Bronchial epithelial cell (primary cell): ENCODE data around the gene CHIA. TPM values are rescaled to one million over a fixed set of nuclear protein-coding genes. Genes with fewer than 3 reads are reported as not detected.

Source experiments
- DNase-seq: peaks from one replicate; pipeline ENCODE4 v3.0.0-alpha.2; 2010; ENCODE audit warnings: low read depth
- FAIRE-seq: peaks from 2 replicates; lab custom pipeline; 2011; peaks lifted over from hg19 to GRCh38; lab: Jason Lieb, UNC
- H3K27me3 ChIP-seq: 2 replicates; pipeline ENCODE4 v1.5.1; 2011; ENCODE audit warnings: low read length; ENCODE audit not compliant: control insufficient read depth, insufficient read depth
- H3K36me3 ChIP-seq: 2 replicates; pipeline ENCODE4 v1.5.1; 2011; ENCODE audit warnings: low read length; ENCODE audit not compliant: control insufficient read depth, insufficient read depth
- H3K4me3 ChIP-seq: 2 replicates; pipeline ENCODE4 v1.5.1; 2011; ENCODE audit warnings: mild to moderate bottlenecking, low read depth, low read length, control low read depth
- CTCF ChIP-seq: IDR thresholded peaks from 2 replicates; pipeline ENCODE4 v1.5.1; 2011; ENCODE audit warnings: mild to moderate bottlenecking, moderate library complexity, low read length, control low read depth, inconsistent platforms; ENCODE audit not compliant: insufficient read depth, severe bottlenecking
- total RNA-seq: library from RNA; depleted of rRNA; stranded (reverse); fragments of >200 nt; gene quantifications from 2 replicates; pipeline ENCODE4 v1.2.1, GENCODE V29; 2014

CHIA gene
- total RNA-seq, 1 donor from 2014 or later, result not detected

DNA sequence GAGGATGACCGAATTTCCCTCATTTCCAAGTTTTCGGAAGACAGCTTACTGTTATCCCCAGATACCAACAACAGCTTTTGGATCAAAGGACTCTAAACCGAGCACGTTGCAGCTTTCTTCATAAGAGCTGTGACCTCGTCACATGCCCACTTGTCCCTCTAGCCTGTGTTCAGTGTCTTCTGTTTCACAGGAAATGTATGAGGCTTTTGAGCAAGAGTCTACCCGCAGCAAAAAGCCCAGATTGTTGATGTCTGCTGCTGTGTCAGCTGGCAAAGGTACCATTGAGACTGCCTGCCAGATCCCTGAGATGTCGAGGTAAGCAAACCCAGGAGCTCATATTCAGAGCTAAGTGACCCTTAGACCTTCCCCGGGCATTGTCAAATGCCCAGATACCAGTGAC lies 39.1 kb upstream of the CHIA start:
- DNase-seq (no peak), FAIRE-seq (no peak)
- no peak for TF ChIP-seq CTCF
- Histone ChIP-seq H3K27me3 (peaks cover 4% of the 10 kb centered on the region), H3K36me3 (no peaks in the 10 kb centered on the region), H3K4me3 (no peak overlapping the region)

DNA sequence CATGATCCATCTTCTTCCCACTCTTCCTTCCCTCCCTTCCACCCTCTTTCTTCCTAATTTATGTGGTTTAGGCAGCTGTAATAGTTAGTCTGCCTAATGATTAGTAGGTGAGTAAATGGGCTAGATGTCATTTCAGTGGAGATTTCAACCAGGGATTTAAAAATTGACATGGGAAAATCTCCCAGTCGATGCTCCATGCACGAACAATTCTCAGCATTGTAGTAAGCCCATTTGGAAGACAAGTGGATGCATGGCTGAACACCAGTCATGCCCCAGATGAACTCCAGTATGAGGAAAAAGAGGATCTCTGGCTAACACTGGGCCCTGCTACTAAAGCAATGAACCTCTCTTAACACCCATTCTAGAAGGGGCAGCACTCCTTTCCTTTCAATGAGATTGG lies 37.9 kb upstream of the CHIA start:
- Histone ChIP-seq H3K27me3 (peaks cover 4% of the 10 kb centered on the region), H3K4me3 (no peak overlapping the region), H3K36me3 (no peaks in the 10 kb centered on the region)
- DNase-seq (no peak), FAIRE-seq (no peak)
- TF ChIP-seq CTCF, result no peak

DNA sequence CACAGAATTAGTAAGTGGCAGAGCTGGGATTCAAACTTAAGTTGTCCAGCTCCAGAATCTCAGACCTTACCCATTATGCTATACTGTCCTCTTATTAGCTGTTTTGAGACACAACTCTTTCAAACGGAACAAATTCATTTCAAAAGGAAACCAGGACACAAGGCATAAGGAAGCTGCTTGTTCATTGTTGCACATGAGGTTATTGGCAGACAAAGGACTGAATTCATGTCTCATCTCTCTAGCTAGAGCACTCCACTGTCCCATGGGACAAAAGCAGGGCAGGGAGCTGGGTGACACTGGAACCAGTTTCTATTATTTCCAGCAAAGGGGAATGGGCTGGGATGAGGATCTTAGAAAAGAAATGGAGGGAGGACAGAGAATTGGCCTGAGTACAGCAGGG lies 36.8 kb upstream of the CHIA start:
- DNase-seq (no peak), FAIRE-seq (no peak)
- TF ChIP-seq CTCF, result no peak
- H3K27me3 ChIP-seq, result peaks cover 4% of the 10 kb centered on the region
- H3K4me3 ChIP-seq, result no peak overlapping the region
- H3K36me3 ChIP-seq, result no peaks in the 10 kb centered on the region

GRCh38 chr1:111256988-111257658 lies 33.5 kb upstream of the CHIA start:
- TF ChIP-seq CTCF, result no peak
- H3K4me3 ChIP-seq, result no peak overlapping the region
- FAIRE-seq (no peak), DNase-seq (no peak)
- no peaks in the 10 kb centered on the region for H3K27me3 ChIP-seq
- no peaks in the 10 kb centered on the region for H3K36me3 ChIP-seq

DNA sequence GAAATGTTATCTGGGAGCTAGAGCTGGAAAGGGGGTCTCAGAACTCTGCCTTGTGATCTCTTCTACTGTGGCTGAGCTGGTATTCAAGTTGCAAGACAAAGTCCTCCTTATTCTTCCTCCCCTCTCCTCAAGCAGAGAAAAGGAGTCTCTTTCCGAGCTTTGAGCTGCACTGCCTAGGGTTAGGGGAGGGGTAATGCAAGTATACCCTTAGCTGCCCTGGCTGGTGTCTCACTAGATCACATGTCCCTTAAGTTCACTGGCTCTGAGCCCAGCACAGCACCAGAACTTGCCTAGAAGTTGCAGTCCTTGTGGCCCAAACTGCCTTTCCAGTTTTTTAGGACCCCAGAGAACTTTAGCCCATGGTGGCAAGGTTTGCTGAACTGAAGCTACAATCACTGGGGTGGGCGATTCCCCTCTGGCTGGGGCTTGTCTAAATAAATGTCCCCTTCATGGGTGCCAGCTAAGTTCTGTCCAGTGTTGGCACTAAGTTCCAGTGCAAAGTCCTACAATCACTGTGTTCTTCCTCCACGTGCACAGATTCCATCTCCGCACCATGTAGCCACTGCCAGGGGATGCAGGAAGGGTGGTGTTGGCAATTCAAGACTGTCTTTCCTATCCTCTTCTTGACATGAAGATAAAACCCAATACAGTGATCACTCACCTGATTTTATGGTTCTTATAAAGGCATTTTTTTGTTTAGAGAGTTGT lies 22.7 kb upstream of the CHIA start:
- FAIRE-seq (no peak), DNase-seq (no peak)
- H3K4me3 ChIP-seq, result no peak overlapping the region
- no peaks in the 10 kb centered on the region for H3K36me3 ChIP-seq
- TF ChIP-seq CTCF, result no peak
- peaks cover 9% of the 10 kb centered on the region for H3K27me3 ChIP-seq
